PC-9 (cell line): Measurements from ENCODE around the gene LRP3.

Experiments used
- EZH2 ChIP-seq: fragments of 200-600 bp; sonication (generic); IDR thresholded peaks from 2 replicates; pipeline ENCODE4 v1.8.0; 2017; ENCODE audit warnings: antibody characterized with exemption, low read depth
- TF ChIP-seq, protein P1 (sequence below): fragments of 200-600 bp; sonication (generic); conservative IDR thresholded peaks from 2 replicates; pipeline ENCODE4 v1.6.1; 2017; ENCODE audit warnings: mixed run types, antibody characterized with exemption, mild to moderate bottlenecking, moderate library complexity

DNA sequence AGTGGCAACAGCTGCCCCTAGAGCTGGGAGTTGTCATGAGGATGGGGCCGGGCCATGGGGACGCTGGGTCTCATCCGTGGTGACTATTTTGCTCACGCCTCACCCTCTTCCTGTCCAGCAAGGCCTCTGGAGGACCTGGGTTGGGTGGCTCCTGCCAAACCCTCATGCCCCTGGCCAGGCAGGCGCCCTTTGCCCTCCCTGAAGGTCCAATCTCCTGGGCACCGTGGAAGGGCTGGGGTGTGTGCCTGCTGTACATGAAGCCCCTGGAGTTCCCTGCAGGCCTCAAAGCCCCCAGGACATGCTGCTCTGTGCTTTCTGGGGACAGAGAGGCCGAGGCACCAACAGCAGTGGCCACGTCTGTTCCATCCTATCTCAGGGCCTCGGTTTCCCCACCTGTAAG is 13.8 kb downstream of the LRP3 start:
- TF ChIP-seq, protein P1, sequence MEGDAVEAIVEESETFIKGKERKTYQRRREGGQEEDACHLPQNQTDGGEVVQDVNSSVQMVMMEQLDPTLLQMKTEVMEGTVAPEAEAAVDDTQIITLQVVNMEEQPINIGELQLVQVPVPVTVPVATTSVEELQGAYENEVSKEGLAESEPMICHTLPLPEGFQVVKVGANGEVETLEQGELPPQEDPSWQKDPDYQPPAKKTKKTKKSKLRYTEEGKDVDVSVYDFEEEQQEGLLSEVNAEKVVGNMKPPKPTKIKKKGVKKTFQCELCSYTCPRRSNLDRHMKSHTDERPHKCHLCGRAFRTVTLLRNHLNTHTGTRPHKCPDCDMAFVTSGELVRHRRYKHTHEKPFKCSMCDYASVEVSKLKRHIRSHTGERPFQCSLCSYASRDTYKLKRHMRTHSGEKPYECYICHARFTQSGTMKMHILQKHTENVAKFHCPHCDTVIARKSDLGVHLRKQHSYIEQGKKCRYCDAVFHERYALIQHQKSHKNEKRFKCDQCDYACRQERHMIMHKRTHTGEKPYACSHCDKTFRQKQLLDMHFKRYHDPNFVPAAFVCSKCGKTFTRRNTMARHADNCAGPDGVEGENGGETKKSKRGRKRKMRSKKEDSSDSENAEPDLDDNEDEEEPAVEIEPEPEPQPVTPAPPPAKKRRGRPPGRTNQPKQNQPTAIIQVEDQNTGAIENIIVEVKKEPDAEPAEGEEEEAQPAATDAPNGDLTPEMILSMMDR, result no peak
- TF ChIP-seq EZH2, result no peak
